G401.6 (cell line): ENCODE results near the gene SLC9B1.

Experiments
- FAIRE-seq: peaks from 2 replicates; lab custom pipeline; 2012; peaks lifted over from hg19 to GRCh38; lab: Jason Lieb, UNC

SLC9B1 gene

GRCh38 chr4:103019308-103020124 lies at the start of gene SLC9B1:
Gene SLC9B1, minus strand, starts transcription at chr4:103019705. Its CDS starts 27,994 bp downstream, at chr4:102991711.
- FAIRE-seq: no peak

- FAIRE-seq: no peak
Measured at GRCh38 chr4:103067841-103068547, 48.5 kb upstream of the SLC9B1 start.

DNA sequence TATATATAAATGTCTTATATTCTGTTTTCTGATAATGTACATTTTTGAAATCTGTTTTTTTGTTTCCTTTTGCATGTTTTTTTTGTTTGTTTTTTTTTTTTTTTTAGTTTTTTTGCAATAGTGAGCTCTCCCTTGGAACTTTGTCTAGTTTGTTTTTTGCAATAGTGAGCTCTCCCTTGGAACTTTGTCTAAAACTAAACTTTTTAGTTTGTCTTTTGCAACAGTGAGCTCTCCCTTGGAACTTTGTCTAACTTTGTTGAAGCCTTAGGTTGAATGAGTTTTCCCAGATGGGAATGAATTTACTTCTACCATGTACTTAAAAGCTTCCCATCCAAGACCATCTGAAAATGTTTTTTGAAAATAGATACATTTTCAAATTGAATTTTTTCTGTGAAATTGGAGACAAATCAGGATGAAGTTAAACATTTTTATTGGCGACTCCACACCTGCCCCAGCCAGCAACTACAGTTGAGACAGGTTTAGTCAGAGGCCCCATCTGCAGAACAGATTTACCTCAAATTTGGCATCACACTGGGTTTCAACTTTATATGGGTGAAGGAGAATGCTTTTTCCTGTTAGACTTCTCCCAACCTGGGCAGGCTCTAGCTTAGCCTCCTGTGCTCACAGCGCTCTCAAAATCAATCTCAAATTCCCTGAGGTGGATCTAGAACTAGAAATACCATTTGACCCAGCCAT lies 41.1 kb upstream of the SLC9B1 start:
- no peak for FAIRE-seq

DNA sequence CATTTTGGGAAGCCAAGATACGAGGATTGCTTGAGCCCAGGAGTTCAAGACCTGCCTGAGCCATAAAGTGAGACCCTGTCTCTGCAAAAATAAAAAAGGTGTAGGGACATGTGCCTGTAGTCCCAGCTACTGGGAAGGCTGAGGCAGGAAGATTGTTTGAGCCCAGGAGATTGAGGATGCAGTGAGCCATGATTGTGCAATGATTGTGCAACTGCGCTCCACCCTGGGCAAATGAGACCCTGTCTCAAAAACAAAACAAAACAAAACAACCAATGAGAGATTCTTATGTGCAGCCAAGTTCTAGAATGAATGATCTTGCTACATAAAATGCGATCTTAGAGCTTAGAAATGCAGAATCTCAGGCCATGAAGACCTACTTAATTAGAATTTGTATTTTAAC lies 34.5 kb upstream of the SLC9B1 start:
- FAIRE-seq: no peak

- no peak for FAIRE-seq
Measured at GRCh38 chr4:103052779-103053178, 33.3 kb upstream of the SLC9B1 start.

- no peak for FAIRE-seq
Measured at GRCh38 chr4:103052145-103052544, 32.6 kb upstream of the SLC9B1 start.

DNA sequence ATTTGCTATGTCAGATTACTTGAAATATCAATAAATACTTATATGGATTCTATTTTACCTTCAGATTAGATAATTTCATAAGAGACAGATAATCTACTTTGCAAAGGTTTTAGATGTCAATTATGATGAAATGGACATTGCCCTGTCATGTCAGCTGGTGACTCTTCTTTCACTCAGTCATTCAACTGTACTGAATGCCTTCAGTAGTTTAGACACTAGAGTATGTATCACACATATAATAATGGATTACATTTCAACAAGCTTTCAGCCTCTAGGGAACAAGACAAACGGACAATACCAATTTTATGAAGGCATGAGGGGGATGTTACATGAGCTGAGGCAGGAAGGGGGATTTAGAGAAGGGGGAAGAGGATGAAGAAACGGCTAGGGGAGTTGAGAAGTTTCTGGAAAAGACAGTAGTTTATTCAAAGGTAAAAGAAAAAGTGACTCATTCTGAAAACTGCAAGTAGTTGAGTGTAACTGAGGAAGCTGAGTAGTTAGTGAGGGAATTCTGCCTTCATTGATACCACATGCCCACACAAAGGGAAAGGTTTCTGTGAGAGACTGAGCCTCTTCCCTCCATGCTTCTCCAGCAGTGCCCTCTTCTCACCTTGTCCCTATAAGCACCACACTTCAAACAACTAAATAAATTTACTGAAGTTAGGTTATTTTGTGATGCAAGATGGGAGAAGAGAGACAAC lies 31.4 kb upstream of the SLC9B1 start:
- FAIRE-seq: no peak

DNA sequence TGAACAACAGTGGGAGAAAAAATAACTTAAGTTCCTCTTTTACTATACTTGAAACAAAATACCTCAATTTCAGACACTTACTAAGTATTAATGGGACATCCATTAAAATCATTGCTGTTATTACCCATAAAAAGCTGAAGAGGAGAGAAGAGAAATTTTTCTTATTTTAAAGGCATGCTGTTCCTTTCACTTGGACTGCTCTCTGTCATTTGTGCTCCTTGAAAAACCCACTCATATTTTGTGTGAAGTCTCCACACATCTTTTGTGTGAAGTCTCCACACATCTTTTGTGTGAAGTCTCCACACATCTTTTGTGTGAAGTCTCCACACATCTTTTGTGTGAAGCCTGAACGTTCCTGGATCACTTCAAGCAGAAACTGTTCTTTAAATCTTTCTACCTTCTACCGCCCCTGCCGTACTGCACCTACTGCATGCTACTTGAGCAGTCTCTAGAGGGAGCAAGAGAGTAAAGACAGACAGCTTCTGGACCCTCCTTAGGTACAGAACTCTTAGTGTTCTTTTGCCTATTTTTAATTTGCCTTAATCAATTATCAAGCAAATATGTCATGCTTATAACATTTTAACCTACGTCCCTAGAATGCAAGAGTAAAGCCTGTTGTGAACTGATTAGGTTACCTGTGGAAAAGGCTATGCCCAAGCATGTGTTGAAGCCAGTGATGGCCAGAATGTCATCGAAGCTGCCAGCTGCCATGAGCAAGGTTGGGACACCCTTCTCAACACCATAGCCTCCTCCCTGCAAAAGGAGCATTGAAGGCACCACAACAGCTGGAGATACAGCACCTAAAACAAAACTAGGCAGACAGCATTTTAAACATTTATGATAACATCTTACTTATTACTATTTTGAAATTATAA lies 27.1 kb upstream of the SLC9B1 start:
- peak; percentile 93 for FAIRE-seq

DNA sequence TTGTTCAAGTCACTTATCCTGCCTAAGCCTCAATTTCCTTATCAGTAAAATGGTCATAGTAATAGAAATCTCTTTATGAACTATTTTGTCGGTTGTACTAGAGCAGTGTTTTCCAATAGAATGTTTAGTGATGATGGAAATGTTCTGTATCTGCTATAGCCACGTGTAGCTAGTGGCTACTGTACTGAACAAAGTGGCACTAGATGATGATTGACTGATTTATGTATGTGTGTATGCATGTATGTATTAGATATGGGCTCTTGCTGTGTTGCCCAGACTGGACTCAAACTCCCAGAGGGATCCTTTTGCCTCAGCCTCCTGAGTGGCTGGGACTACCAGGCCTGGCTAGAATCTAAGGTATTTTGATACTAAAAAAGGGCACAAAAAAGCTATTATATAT lies 24.7 kb upstream of the SLC9B1 start:
- no peak for FAIRE-seq

- FAIRE-seq: no peak
Measured at GRCh38 chr4:103036169-103036568, 16.7 kb upstream of the SLC9B1 start.

DNA sequence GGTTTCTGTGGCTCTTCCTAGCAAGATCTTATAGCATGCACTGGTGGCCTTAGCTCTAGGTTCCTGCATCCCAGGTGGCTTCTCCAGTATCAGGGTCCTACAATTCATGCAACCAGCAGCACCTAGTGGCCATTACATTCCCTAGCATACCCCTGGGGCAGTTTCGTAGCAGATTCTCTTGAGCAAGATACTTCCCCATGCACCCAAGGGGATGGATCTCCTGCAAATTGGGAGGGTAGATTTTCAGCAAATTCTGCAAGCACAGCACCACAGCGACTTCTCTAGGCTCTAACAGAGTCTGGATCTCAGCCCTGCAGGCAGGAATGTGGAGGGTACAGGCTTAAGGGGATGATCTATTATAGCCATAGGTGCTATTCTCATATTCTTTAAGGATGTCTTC lies 13.1 kb upstream of the SLC9B1 start:
- no peak for FAIRE-seq

GRCh38 chr4:103030791-103031190 lies 11.3 kb upstream of the SLC9B1 start:
- FAIRE-seq: no peak

DNA sequence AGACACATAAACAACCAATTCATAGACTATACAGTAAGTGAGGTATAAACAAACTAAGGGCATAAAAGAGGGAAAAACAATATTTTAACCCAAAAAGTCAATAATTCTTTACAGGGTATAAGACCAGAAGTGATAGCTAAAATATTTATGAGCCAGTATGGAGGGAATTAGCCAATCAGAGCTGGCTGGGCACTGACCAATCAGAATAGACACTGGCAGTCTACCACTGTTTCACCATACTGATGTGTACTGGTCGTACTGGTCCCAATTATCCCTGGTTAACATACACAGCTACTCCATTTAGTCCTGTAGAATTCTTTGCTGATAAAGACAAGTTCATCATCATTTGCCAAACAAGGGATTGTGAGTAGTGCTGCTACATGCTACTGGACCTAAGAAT lies 9.8 kb upstream of the SLC9B1 start:
- no peak for FAIRE-seq

GRCh38 chr4:103026868-103027267 lies 7.4 kb upstream of the SLC9B1 start:
- no peak for FAIRE-seq

DNA sequence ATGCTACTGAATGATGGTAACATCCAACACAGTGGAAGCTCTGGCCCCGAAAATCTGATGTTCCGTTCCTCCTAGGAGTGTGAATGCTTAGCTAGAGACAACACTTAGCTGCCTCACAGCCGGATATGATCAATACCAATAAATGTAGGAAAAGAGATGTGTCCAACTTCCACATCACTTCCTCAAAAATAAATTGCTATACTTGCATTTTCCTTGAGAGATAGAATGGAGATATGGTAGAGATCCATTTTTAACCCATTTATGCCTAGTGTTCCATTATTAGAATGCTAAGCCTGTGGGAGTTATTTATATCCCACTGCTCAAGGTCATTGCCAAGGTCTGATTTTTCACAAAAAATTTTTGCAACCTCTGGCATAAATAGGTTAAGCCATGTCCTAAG lies 5.5 kb upstream of the SLC9B1 start:
- no peak for FAIRE-seq

DNA sequence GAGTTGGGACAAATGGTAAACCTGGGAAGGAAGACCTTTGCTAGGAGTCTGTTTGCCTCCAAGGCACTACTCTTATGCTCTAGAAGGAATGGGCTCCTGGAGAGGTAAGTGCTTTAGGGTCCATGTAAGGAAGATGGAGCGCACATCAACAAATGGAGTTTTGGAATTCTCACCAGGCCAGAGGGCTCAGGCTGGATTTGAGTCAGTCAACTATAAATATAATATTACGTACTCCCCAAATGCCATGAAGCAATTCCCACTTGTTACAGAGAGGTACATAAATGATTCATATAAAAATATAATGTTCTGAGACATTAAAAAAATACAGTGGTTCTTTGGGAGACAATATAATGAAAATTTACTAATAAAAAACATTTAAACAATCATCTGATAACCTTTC lies 1.6 kb upstream of the SLC9B1 start:
- FAIRE-seq: no peak

DNA sequence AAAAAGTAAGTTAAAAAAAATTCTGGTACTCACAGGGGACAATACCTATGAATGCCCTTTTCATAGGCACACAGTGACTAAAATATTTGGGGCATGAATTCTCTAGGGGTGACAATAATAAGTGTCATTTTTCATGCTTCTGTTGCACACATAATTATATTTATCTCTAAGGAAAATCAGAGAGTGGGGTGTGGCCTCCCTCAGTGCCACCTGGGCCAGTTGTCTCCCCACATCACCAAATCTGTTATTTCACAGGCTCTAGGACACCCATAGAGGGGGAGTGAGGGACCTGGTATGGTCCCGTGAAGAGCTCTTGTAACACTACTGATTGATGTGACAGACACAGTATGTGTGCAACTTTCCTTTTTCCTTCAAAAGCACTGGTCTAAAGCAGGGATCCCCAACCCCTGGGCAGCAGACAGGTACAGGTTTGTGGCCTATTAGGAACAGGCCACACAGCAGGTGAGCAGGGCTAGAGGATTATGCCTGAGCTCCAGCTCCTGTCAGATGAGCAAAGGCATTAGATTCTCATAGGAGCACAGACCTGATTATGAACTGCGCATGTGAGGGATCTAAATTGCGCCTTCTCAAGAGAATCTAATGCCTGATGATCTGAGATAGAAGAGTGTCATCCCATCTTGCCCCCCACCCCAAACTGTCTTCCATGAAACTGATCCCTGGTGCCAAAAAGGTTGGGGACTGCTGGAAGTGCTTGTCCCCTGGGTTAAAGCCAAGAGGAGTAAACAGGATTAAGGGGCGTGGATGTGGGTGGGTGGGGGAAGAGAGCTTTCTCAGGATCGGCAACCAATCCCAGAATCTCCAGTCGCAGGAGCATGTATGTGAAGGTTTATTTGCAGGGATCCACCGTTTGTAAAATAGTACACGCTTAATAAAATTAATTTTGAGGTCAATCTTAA lies 856 bp downstream of the SLC9B1 start:
- no peak for FAIRE-seq

GRCh38 chr4:103012551-103012950 lies 7.0 kb downstream of the SLC9B1 start:
- FAIRE-seq: no peak

- FAIRE-seq: no peak
Measured at GRCh38 chr4:103012060-103012459, 7.4 kb downstream of the SLC9B1 start.

- no peak for FAIRE-seq
Measured at GRCh38 chr4:103011378-103012025, 8.0 kb downstream of the SLC9B1 start.
